Measurements from ENCODE around the gene LACRT.
A peak's percentile ranks its signal among the peaks of the same experiment; 100 is the strongest.

The LACRT gene

DNA sequence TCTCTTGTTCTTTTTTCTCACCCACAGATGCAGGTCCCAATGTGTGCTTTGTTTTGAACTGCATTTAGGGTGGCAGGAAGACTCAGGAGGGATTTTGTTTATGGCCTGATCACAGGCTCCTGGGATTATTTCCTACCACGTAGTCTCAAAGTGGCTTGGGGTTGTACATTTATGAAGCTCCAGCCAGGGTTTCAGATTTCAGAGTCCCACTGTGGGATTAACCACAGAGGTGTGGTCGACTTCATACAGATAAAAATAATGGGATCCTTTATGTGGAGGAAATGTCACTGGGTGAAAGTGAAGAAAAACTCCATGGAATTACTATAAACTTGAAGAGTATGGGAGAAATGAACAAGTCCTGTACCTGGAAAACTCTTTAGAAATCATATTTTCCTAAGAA is 32.0 kb downstream of the LACRT start:
- DNase-seq (ENCODE audit: low spot score), result no peak
- no peak overlapping the region for H3K4me3 ChIP-seq
- H3K27ac ChIP-seq, result no peak overlapping the region
- TF ChIP-seq, protein P1, sequence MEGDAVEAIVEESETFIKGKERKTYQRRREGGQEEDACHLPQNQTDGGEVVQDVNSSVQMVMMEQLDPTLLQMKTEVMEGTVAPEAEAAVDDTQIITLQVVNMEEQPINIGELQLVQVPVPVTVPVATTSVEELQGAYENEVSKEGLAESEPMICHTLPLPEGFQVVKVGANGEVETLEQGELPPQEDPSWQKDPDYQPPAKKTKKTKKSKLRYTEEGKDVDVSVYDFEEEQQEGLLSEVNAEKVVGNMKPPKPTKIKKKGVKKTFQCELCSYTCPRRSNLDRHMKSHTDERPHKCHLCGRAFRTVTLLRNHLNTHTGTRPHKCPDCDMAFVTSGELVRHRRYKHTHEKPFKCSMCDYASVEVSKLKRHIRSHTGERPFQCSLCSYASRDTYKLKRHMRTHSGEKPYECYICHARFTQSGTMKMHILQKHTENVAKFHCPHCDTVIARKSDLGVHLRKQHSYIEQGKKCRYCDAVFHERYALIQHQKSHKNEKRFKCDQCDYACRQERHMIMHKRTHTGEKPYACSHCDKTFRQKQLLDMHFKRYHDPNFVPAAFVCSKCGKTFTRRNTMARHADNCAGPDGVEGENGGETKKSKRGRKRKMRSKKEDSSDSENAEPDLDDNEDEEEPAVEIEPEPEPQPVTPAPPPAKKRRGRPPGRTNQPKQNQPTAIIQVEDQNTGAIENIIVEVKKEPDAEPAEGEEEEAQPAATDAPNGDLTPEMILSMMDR (IDR thresholded peaks at IDR 0.05), result no peak

DNA sequence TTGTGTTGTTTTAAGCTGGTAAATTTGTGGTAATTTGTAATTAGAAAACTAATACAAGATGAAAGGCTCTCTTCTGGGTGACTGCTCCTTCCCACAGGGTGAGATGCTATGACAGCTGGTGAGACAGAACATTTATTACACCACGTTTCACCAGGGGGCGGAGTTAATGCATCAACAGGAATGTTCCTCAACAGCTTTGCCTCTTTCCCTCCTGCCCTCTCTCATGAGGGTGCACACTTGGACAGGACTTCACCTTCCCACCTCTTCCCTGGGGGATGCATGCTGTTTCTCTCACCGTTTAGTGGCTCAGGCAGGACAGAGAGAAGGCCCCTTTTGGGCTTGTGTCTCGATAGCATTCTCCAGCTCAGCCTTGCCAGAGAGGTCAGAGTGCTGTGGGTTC is 32.9 kb downstream of the LACRT start:
- TF ChIP-seq, protein P1 (IDR thresholded peaks at IDR 0.05), result no peak
- H3K27ac ChIP-seq, result no peak overlapping the region
- no peak for DNase-seq (ENCODE audit: low spot score)
- H3K4me3 ChIP-seq, result no peak overlapping the region

DNA sequence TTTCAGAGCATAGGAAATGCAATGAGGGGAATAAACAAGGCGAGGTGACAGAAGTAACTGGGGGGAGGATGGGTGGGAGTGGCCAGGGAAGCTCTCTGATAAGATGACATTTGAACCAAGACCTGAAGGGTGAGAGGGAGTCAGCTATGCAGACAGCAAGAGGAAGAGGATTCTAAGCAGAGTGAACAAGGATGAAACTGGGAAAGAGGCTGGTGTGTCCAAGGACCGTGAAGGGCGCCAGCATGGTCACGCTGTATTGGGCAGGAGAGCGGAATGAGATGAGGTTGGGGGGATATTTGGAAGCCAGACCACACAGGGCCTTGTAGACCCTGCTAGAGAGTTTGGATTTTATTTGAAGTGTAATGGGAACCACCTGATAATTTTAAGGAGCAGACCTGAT is 35.7 kb downstream of the LACRT start:
- no peak overlapping the region for H3K27ac ChIP-seq
- no peak for DNase-seq (ENCODE audit: low spot score)
- no peak overlapping the region for H3K4me3 ChIP-seq
- TF ChIP-seq, protein P1 (IDR thresholded peaks at IDR 0.05), result no peak

DNA sequence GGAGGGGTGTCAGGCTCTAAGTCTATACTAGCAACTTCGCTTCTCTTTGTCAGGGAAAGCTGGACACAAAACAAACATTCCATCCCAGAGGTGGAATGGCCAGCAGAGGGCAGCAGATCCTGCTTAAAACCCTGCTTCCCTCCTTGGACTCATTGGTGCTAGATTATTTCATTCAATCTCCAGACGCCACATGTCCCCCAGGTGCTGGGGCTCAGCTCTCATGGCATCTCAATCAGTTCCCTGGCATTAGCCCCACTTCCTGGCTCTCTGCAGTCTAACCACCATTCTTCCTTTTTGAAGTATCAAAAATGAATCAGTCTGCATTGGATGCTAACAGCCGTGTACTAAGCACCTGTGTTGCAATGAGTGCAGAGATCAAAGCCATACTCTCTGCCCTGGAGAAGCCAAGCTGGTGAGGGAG is 38.2 kb downstream of the LACRT start:
- no peak for DNase-seq (ENCODE audit: low spot score)
- H3K27ac ChIP-seq, result no peak overlapping the region
- no peak overlapping the region for H3K4me3 ChIP-seq
- TF ChIP-seq, protein P1 (IDR thresholded peaks at IDR 0.05), result peak; percentile 67

DNA sequence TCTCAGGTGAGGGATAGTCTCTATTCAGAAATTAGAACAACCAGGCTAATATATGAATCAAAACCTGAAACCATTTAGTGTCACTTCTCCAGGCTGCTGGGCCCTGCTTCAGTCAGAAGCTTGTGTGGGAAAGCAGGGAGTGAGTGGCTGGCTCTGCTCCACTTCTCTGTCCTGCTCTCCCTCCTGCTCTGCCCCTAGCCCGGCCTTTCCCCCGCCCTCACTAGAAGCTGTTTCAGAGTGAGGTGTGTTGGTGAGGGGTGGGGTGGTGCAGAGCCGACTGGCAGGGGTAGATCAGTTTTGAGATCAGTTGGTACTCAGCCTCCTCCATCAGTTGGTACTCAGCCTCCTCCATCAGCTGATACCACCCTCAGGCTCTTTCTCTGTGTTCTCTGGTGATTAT is 39.2 kb downstream of the LACRT start:
- TF ChIP-seq, protein P1 (IDR thresholded peaks at IDR 0.05), result no peak
- Histone ChIP-seq H3K27ac (no peak overlapping the region), H3K4me3 (no peak overlapping the region)
- DNase-seq (ENCODE audit: low spot score), result no peak

DNA sequence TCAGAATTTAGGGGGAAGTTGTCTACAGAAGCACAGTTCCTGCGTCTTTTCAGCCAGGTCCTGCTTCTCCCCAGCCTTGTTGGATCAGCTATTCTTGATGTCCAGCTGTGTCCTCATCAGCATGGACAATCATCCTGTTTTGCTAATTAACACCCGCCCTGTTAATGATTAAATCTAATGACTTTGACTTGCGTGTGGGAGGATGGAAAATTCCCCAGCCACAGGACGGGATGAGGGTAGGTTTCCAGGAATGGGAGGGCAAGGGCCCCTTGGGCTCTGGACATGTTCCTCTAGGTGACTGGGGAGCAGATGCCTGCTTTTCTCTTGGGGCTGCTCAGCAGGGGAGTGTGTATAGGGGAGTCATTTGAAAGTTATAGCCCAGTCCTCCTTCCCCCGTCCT is 41.0 kb downstream of the LACRT start:
- Histone ChIP-seq H3K4me3 (no peak overlapping the region), H3K27ac (no peak overlapping the region)
- DNase-seq (ENCODE audit: low spot score), result no peak
- TF ChIP-seq, protein P1 (IDR thresholded peaks at IDR 0.05), result no peak

DNA sequence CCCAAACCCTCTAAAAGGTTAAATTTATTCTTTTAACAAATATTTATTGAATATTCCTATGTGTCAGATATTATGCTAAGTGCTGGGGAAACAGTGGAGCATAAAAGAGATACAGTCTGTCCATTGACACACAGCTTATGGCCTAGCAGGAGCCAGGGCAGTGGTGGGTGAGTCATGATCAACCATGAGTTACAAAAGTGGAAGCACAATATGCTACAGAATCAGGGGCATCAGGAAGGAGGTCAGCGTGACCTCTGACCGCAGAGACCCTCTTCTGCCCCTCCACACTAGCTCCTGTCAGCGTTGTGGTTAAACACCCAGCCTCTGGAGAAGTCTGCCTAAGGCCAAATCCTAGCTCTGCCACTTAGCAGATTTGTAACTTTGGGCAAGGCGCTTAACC is 41.6 kb downstream of the LACRT start:
- H3K27ac ChIP-seq, result no peak overlapping the region
- TF ChIP-seq, protein P1 (IDR thresholded peaks at IDR 0.05), result no peak
- no peak for DNase-seq (ENCODE audit: low spot score)
- H3K4me3 ChIP-seq, result no peak overlapping the region
